ENCODE measurements around the gene PSORS1C2.

DNA sequence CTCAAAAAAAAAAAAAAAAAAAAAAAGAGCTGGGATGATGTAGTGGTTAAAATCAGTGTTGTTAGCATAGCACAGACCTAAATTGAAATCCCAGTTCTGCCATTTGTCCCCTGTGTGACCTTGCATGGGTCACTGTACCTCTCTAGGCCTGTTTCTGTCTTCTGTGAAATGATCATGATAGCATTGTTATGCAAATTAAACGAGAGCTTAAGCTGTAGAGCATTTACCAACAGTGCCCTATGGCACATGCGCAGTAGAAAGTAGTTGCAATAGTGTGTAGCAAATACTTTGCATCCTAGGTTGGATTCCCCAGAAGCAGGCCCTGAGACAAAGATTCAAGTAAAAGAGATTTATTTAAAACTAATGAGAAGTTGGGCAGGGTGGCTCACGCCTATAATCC is 7.3 kb downstream of the PSORS1C2 start:
- TF ChIP-seq POLR2A (IDR thresholded peaks at IDR 0.05; ENCODE audit: low read length), result no peak
- TF ChIP-seq, protein P1, sequence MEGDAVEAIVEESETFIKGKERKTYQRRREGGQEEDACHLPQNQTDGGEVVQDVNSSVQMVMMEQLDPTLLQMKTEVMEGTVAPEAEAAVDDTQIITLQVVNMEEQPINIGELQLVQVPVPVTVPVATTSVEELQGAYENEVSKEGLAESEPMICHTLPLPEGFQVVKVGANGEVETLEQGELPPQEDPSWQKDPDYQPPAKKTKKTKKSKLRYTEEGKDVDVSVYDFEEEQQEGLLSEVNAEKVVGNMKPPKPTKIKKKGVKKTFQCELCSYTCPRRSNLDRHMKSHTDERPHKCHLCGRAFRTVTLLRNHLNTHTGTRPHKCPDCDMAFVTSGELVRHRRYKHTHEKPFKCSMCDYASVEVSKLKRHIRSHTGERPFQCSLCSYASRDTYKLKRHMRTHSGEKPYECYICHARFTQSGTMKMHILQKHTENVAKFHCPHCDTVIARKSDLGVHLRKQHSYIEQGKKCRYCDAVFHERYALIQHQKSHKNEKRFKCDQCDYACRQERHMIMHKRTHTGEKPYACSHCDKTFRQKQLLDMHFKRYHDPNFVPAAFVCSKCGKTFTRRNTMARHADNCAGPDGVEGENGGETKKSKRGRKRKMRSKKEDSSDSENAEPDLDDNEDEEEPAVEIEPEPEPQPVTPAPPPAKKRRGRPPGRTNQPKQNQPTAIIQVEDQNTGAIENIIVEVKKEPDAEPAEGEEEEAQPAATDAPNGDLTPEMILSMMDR (IDR thresholded peaks at IDR 0.05), result no peak

Measured in A549 (cell line).